GM21423 (cell line): ENCODE data around the gene INTS4.
A peak's percentile ranks its signal among the peaks of the same experiment; 100 is the strongest.
"Not testable (repeated sequence)": the region's sequence is repeated elsewhere in the genome, so short reads cannot be mapped to it uniquely, and the experiment has no call there.

Source experiments
- ATAC-seq: cut with Tn5 transposase; IDR thresholded peaks from one replicate; pipeline ENCODE4 v1.9.1; 2021; ENCODE audit warnings: mild to moderate bottlenecking, moderate library complexity; ENCODE audit not compliant: unreplicated experiment

The INTS4 gene, protein sequence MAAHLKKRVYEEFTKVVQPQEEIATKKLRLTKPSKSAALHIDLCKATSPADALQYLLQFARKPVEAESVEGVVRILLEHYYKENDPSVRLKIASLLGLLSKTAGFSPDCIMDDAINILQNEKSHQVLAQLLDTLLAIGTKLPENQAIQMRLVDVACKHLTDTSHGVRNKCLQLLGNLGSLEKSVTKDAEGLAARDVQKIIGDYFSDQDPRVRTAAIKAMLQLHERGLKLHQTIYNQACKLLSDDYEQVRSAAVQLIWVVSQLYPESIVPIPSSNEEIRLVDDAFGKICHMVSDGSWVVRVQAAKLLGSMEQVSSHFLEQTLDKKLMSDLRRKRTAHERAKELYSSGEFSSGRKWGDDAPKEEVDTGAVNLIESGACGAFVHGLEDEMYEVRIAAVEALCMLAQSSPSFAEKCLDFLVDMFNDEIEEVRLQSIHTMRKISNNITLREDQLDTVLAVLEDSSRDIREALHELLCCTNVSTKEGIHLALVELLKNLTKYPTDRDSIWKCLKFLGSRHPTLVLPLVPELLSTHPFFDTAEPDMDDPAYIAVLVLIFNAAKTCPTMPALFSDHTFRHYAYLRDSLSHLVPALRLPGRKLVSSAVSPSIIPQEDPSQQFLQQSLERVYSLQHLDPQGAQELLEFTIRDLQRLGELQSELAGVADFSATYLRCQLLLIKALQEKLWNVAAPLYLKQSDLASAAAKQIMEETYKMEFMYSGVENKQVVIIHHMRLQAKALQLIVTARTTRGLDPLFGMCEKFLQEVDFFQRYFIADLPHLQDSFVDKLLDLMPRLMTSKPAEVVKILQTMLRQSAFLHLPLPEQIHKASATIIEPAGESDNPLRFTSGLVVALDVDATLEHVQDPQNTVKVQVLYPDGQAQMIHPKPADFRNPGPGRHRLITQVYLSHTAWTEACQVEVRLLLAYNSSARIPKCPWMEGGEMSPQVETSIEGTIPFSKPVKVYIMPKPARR

GRCh38 chr11:77994434-77995362 lies at the start of gene INTS4:
INTS4 (minus strand) TSS chr11:77994668; CDS start chr11:77994643, 25 bp downstream.
- peak; percentile 97 for ATAC-seq

GRCh38 chr11:78041843-78042440 lies 47.5 kb upstream of the INTS4 start:
- ATAC-seq = no peak

GRCh38 chr11:78041380-78041719 lies 46.9 kb upstream of the INTS4 start:
- ATAC-seq = not testable (repeated sequence)

DNA sequence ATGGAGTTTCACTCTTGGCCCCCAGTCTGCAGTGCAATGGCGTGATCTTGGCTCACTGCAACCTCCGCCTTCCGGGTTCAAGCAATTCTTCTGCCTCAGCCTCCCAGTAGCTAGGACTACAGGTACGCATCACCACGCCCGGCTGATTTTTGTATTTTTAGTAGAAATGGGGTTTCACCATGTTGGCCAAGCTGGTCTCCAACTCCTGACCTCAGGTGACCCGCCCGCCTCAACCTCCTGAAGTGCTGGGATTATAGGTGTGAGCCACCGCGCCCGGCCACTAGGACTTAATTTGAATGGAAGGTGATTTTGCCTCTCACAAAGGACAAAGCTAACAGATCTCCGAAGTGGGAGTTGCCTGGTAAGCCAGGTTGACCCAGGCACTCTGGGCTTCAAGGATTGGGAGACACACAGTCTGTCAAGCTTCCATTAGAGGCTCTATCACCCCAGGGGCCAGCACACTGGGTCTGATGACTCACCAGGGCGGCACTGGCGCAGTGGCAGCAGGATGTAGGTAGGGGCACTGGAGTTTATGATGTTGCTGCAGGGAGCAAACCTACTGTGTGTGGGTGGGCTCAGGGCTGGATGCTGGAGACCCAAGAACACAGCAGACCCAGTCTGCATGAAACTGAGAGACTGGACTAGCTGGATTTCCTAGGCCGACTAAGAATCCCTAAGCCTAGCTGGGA lies 46.4 kb upstream of the INTS4 start:
- no peak for ATAC-seq

DNA sequence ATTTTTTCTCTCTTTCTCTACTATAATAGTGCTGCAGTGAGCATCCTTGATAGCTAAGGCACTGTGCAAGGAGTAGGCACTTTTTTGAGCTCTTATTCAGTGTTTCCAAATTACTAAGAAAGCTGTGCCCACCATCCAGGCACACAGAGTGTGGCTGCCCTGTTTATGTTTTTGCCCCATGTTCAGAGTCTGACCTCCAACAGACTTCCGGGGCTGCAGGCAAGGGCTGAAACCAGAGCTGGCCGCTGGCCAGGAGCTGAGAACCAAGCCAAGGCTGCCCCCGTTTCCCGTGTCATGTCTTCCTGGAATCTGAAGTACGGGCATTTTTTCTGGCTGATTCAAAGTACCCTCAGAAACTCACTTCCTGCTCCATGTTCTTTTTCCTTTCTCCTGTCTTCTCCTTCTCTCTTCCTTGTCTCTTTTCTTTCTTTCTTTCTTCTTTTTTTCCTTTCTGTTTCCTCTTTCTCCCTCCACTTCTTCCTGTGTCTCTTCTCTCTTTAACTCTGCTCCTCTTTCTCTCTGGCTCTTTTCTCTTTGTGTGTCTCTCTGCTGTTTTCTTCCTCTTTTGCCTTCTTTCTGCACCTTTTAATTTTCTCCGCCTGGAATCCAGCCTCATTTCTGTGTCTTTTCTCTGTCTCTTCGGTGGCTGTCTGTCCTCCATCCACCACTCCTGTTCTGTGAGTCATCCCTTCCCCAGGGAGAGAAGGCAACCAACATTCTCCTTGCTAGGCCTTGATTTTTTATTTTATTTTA lies 45.6 kb upstream of the INTS4 start:
- ATAC-seq = no peak

DNA sequence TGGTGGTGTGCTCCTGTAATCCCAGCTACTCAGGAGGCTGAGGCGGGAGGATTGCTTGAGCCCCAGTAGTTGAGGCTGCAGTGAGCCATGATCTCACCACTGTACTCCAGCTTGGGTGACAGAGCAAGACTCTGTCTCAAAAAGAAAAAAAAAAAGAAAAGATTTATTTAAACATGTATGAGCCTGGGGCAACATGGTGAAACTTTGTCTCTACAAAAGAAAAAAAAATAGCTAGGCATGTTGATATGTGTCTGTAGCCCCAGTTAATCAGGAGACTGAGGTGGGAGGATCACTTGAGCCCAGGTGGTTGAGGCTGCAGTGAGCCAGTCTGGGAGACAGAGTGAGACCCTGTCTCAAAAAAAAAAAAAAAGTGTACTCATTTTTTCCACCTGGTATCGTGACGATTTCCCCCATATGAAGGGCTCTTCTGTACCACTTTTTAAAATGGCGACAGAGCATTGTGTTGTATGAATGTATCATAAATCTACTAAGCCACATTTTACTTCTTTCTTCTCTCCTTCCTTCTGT lies 45.0 kb upstream of the INTS4 start:
- ATAC-seq = no peak

DNA sequence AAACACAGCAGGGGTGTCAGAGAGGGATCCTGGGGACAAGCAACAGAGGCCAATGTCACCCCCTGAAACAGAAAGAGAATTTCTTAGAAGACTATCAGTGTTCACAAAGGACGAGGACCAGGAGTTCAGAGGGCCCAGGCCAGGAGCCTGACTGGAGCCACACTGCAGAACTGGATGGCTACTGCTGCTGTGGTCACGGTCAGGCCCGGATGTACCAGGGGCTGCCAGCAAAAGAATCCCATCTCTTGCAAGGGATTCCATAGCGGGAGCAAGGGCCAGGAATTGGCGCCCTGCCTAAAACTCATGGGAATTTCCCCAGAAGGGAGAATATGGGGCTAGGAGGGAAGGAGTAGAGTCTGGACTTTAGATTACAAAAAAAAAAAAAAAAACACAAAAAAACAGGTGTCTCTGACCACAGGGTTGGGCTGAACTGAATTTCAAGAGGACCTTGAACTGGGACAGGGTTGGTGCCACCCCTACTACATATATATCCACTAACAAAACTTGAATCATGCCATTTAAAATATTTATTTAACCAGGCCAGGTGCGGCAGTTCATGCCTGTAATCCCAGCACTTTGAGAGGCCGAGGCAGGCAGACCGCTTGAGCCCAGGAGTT lies 44.3 kb upstream of the INTS4 start:
- ATAC-seq = no peak

DNA sequence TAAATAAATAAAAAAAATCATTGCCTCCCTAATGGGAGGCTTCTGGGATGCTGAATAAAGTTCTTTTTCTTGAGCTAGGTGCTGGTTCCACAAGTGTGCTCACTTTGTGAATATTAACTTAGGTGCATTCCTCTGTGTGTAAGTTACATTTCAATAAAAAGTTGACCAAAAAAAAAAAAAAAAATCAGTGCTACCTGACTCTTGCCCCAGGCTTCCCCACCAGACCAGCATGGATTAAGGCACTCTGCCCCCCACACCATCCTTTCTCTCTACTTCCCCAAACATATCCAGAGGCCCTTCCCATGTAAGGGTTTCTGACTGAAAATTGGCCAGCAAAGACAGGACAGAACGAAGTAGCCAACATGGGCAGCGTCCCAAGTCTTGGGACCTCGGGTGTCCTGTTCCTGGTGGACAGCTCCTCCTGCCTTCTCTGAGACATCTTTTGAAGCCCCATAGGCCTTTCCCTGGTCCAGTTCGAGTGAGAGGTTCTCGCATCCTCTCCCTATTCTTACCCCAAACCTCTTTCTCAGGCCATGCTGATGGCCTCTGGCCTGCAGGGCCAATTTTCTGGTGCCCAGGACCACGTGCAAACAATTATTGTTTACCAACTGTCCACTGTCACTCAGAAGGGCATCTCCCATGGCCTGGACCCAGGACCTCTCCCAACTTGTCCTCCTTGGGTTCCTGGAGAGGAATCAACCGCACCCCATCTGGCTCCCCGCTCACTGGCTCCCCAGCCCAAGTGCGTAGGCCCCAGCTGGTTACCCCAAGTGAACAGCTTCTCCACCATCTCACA lies 43.6 kb upstream of the INTS4 start:
- no peak for ATAC-seq

DNA sequence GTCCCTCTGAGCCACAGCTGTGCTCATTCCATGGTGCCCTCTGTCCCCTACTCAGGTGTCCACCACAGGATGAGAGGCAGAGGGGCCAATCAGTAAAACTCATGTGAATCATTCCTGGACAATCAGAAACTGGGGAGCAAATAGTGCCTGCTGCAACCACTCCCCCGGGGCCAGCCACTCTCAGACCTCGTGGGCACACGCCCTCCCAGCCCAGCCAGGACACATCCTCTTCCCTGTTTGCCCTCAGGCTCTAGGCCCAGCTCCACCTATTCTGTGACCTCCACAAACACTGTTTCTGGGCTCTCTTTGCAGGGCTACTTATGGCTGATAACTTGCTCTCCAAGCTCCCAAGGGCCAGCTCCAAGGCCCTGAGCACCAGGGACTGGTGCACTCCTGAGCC lies 42.6 kb upstream of the INTS4 start:
- no peak for ATAC-seq

- ATAC-seq = no peak
These were observed 41.8 kb upstream of the INTS4 start for GRCh38 chr11:78036313-78036712.

DNA sequence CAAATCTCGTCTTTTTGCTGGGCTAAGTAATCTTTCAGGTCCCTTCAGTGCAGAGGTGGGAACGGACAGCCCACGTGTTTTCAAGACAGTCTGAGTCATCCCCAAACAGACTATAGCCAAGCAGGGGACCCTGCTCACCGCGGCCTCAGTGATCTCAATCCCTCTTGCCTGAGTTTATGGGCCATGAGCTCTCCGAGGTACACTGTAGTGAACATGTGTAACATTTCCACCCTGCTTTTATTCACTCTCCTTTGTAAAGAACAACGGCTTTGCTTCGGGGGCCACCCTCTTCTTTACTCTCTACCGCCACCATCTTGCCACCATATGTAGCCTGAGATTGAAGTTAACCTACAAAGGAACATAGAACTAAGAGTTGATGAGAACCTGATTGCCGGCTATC lies 40.2 kb upstream of the INTS4 start:
- ATAC-seq = no peak

DNA sequence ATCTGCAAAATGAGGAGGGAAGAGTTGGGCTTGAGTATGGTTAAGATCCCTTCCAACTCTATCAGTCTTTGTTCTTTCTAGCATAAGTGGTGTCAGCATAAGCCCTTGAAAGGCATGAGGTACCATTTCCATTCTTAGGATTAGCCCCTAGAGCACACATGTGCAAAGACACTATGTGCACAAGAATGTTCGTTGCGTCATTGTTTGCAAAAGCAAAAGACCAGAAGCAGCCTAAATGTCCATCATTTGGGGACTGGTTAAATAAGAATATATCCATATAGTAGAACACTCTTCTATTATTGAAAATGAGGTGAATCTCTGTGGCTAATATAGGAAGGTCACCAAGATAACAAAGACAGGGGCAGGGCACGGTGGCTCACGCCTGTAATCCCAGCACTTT lies 38.6 kb upstream of the INTS4 start:
- ATAC-seq = no peak

- ATAC-seq = no peak
These were observed 37.6 kb upstream of the INTS4 start for GRCh38 chr11:78032090-78032489.

GRCh38 chr11:78031629-78032028 lies 37.2 kb upstream of the INTS4 start:
- ATAC-seq = peak; percentile 77

- no peak for ATAC-seq
These were observed 36.2 kb upstream of the INTS4 start for GRCh38 chr11:78030429-78031325.

- ATAC-seq = not testable (repeated sequence)
These were observed 34.0 kb upstream of the INTS4 start for GRCh38 chr11:78028423-78028822.

GRCh38 chr11:78027759-78028158 lies 33.3 kb upstream of the INTS4 start:
- ATAC-seq = no peak
